IPS DF 6.9 (cell line): ENCODE results near the gene JRKL.
"Not testable (repeated sequence)": the region's sequence is repeated elsewhere in the genome, so short reads cannot be mapped to it uniquely, and the experiment has no call there.

Experiments
- DNase-seq: peaks from one replicate; pipeline ENCODE4 v3.0.0-alpha.2; 2013; ENCODE audit warnings: low read depth, low spot score
- H3K27ac ChIP-seq: one replicate; pipeline ENCODE4 v1.5.1; 2013; ENCODE audit warnings: low read length, control low read depth
- H3K27me3 ChIP-seq: 2 replicates; pipeline ENCODE4 v1.6.1; 2013; ENCODE audit warnings: mild to moderate bottlenecking, low read length; ENCODE audit not compliant: control insufficient read depth, insufficient read depth
- H3K36me3 ChIP-seq: 2 replicates; pipeline ENCODE4 v1.6.1; 2013; ENCODE audit warnings: low read length; ENCODE audit not compliant: control insufficient read depth, insufficient read depth
- H3K4me1 ChIP-seq: 2 replicates; pipeline ENCODE4 v1.6.1; 2013; ENCODE audit warnings: low read length; ENCODE audit not compliant: control insufficient read depth, insufficient read depth
- H3K4me3 ChIP-seq: 2 replicates; pipeline ENCODE4 v1.5.1; 2013; ENCODE audit warnings: mild to moderate bottlenecking, low read length
- H3K9me3 ChIP-seq: 2 replicates; pipeline ENCODE4 v1.6.1; 2013; ENCODE audit warnings: low read length, inconsistent platforms; ENCODE audit not compliant: control insufficient read depth, insufficient read depth
- WGBS: extraction: QIAGEN DNeasy Blood & Tissue Kit; methylation state at CpG from one replicate; pipeline ENCODE4 v1.1.7; 2013; ENCODE audit warnings: mixed read lengths, missing lambda C conversion rate; ENCODE audit not compliant: insufficient read length, insufficient coverage; 5-methylcytosine and 5-hydroxymethylcytosine counted together

Gene JRKL

GRCh38 chr11:96393753-96394348 is 4.0 kb downstream of the JRKL start:
- H3K4me1 ChIP-seq = no peaks in the 10 kb centered on the region

GRCh38 chr11:96394773-96395172 is 5.0 kb downstream of the JRKL start:
- H3K27me3 ChIP-seq = no peaks in the 10 kb centered on the region

More at GRCh38 chr11:96393753-96394348, 4.0 kb downstream of the JRKL start:
- DNase-seq = no peak
- no peaks in the 10 kb centered on the region for H3K27me3 ChIP-seq
- no CpG with 5 or more reads among the region's 1 CpG for whole genome bisulfite sequencing
- no peaks in the 10 kb centered on the region for H3K36me3 ChIP-seq
- no peaks in the 10 kb centered on the region for H3K9me3 ChIP-seq
- H3K27ac ChIP-seq = no peak overlapping the region
- no peak overlapping the region for H3K4me3 ChIP-seq

GRCh38 chr11:96396637-96397036 is 6.8 kb downstream of the JRKL start:
- Histone ChIP-seq H3K36me3 (no peaks in the 10 kb centered on the region), H3K4me3 (no peak overlapping the region), H3K4me1 (no peaks in the 10 kb centered on the region), H3K27ac (no peak overlapping the region), H3K9me3 (no peaks in the 10 kb centered on the region), H3K27me3 (no peaks in the 10 kb centered on the region)
- no CpG with 5 or more reads among the region's 4 CpGs for WGBS
- DNase-seq = no peak

More at GRCh38 chr11:96394773-96395172, 5.0 kb downstream of the JRKL start:
- no peaks in the 10 kb centered on the region for H3K36me3 ChIP-seq
- H3K9me3 ChIP-seq = no peaks in the 10 kb centered on the region
- no peak overlapping the region for H3K4me3 ChIP-seq
- H3K27ac ChIP-seq = no peak overlapping the region
- DNase-seq = no peak
- H3K4me1 ChIP-seq = no peaks in the 10 kb centered on the region

GRCh38 chr11:96397863-96398262 is 8.1 kb downstream of the JRKL start:
- H3K27ac ChIP-seq = no peak overlapping the region
- H3K9me3 ChIP-seq = no peaks in the 10 kb centered on the region
- no peaks in the 10 kb centered on the region for H3K4me1 ChIP-seq
- H3K27me3 ChIP-seq = no peaks in the 10 kb centered on the region
- DNase-seq = no peak
- H3K36me3 ChIP-seq = no peaks in the 10 kb centered on the region
- no CpG with 5 or more reads among the region's 3 CpGs for WGBS
- H3K4me3 ChIP-seq = no peak overlapping the region

- no peaks in the 10 kb centered on the region for H3K36me3 ChIP-seq
- WGBS = no CpG with 5 or more reads among the region's 1 CpG
- H3K27me3 ChIP-seq = no peaks in the 10 kb centered on the region
- no peak for DNase-seq
- H3K4me3 ChIP-seq = no peak overlapping the region
- H3K4me1 ChIP-seq = no peaks in the 10 kb centered on the region
- H3K9me3 ChIP-seq = no peaks in the 10 kb centered on the region
- no peak overlapping the region for H3K27ac ChIP-seq
These were observed 10.9 kb downstream of the JRKL start for GRCh38 chr11:96400697-96401096.

- not testable (repeated sequence) for DNase-seq, H3K27me3 ChIP-seq, H3K27ac ChIP-seq, H3K9me3 ChIP-seq, H3K4me1 ChIP-seq, H3K36me3 ChIP-seq
- peak overlapping the region; percentile 43; the same call in 1 of the 2 replicates for H3K4me3 ChIP-seq
- 100% methylated on average over 1 of the region's 18 CpGs for WGBS
These were observed 21.6 kb downstream of the JRKL start for GRCh38 chr11:96411412-96411811.

GRCh38 chr11:96412761-96413381 is 23.1 kb downstream of the JRKL start:
- no peak overlapping the region for H3K27ac ChIP-seq
- no CpG with 5 or more reads among the region's 1 CpG for WGBS
- 0 out of 2 replicates have a peak, but pooled peaks cover 1% of the 10 kb centered on the region for H3K9me3 ChIP-seq
- H3K4me1 ChIP-seq = no peaks in the 10 kb centered on the region
- H3K36me3 ChIP-seq = no peaks in the 10 kb centered on the region
- H3K27me3 ChIP-seq = no peaks in the 10 kb centered on the region
- no peak overlapping the region for H3K4me3 ChIP-seq
- no peak for DNase-seq

- Histone ChIP-seq H3K36me3 (no peaks in the 10 kb centered on the region), H3K4me3 (no peak overlapping the region)
These were observed 23.6 kb downstream of the JRKL start for GRCh38 chr11:96413408-96413807.

GRCh38 chr11:96424693-96425092 is 34.9 kb downstream of the JRKL start:
- no peak for DNase-seq
- no peak overlapping the region for H3K4me3 ChIP-seq
- H3K27me3 ChIP-seq = no peaks in the 10 kb centered on the region
- H3K9me3 ChIP-seq = no peaks in the 10 kb centered on the region
- H3K4me1 ChIP-seq = no peaks in the 10 kb centered on the region
- WGBS = no CpG with 5 or more reads among the region's 2 CpGs
- no peaks in the 10 kb centered on the region for H3K36me3 ChIP-seq
- no peak overlapping the region for H3K27ac ChIP-seq

More at GRCh38 chr11:96413408-96413807, 23.6 kb downstream of the JRKL start:
- Histone ChIP-seq H3K4me1 (no peaks in the 10 kb centered on the region), H3K9me3 (0 out of 2 replicates have a peak, but pooled peaks cover 1% of the 10 kb centered on the region), H3K27me3 (no peaks in the 10 kb centered on the region), H3K27ac (no peak overlapping the region)
- no peak for DNase-seq

- Histone ChIP-seq H3K4me1 (no peaks in the 10 kb centered on the region), H3K36me3 (no peaks in the 10 kb centered on the region), H3K4me3 (no peak overlapping the region), H3K27me3 (no peaks in the 10 kb centered on the region), H3K27ac (no peak overlapping the region), H3K9me3 (no peaks in the 10 kb centered on the region)
- no peak for DNase-seq
- WGBS = no CpG with 5 or more reads among the region's 3 CpGs
These were observed 40.9 kb downstream of the JRKL start for GRCh38 chr11:96430668-96431067.

GRCh38 chr11:96432654-96433053 is 42.8 kb downstream of the JRKL start:
- not testable (repeated sequence) for H3K27ac ChIP-seq, H3K9me3 ChIP-seq, H3K36me3 ChIP-seq, H3K4me3 ChIP-seq, H3K27me3 ChIP-seq, H3K4me1 ChIP-seq, DNase-seq
